Cardiac muscle cell (in vitro differentiated cells and primary cell): ENCODE results near the gene TOB2. TPM values are rescaled to one million over a fixed set of nuclear protein-coding genes. Genes with fewer than 3 reads are reported as not detected.

Experiments
- DNase-seq, 2 donors: peaks; one replicate each; pipeline versions ENCODE4 v3.0.0 to v3.0.0-alpha.2; 2010 to 2017; ENCODE audit warnings: low read depth in 1 of 2, low spot score in 1 of 2
- H3K27ac ChIP-seq: fragments of 200-600 bp; sonication (generic); 2 replicates; pipeline ENCODE4 v1.5.1; 2016
- H3K27me3 ChIP-seq: fragments of 200-600 bp; sonication (generic); 2 replicates; pipeline ENCODE4 v1.6.0; 2016; ENCODE audit warnings: control low read depth
- H3K36me3 ChIP-seq: fragments of 200-600 bp; sonication (generic); 2 replicates; pipeline ENCODE4 v1.5.1; 2016; ENCODE audit warnings: control low read depth
- H3K4me1 ChIP-seq: fragments of 200-600 bp; sonication (generic); 2 replicates; pipeline ENCODE4 v1.8.1; 2017; ENCODE audit warnings: low read depth, mild to moderate bottlenecking, mixed run types
- H3K4me3 ChIP-seq: fragments of 200-600 bp; sonication (generic); 2 replicates; pipeline ENCODE4 v1.5.1; 2016; ENCODE audit warnings: mild to moderate bottlenecking
- H3K9me3 ChIP-seq: fragments of 200-600 bp; sonication (generic); 2 replicates; pipeline ENCODE4 v1.5.1; 2017; ENCODE audit warnings: low read depth, mild to moderate bottlenecking, control low read depth
- polyA plus RNA-seq: library from polyadenylated mRNA; unstranded; fragments of >200 nt; fragmentation: Nextera tagmentation; extraction: Ambion mirVana; gene quantifications from 2 replicates; pipeline ENCODE4 v1.2.1, GENCODE V29; 2016
- total RNA-seq: library from RNA; depleted of rRNA; stranded (reverse); fragments of >200 nt; gene quantifications from 2 replicates; pipeline ENCODE4 v1.2.3, GENCODE V29; 2016
- TF ChIP-seq, protein P1 (sequence below): IDR thresholded peaks from 2 replicates; pipeline ENCODE4 v1.5.1; 2012; ENCODE audit warnings: low read depth, mild to moderate bottlenecking, low read length

TOB2 gene
- total and polyA plus RNA-seq, 2 experiments from 2014 or later = 35.5 to 42.4 TPM

DNA sequence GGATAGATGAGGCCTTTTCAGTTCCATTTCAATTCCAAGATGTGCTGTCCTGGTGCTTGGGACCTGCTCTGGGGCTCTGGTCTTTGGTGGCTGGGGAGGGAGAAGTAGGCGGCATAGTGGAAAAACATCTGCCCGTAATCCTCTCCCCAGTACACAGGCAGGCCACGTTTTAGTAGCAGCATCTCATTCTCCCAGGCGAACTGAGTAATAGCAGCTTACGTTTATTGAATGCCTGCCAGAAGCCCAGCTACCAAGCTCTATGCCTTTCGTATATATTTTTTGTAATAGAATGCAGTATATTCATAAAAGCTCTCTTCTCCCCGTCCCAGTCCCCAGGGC lies 33.8 kb upstream of the TOB2 start:
- DNase-seq = no peak
- Histone ChIP-seq H3K27me3 (no peaks in the 10 kb centered on the region), H3K4me3 (no peak overlapping the region), H3K27ac (peak overlapping the region; percentile 14), H3K36me3 (no peaks in the 10 kb centered on the region), H3K9me3 (no peaks in the 10 kb centered on the region), H3K4me1 (peaks cover 8% of the 10 kb centered on the region)
- TF ChIP-seq, protein P1, sequence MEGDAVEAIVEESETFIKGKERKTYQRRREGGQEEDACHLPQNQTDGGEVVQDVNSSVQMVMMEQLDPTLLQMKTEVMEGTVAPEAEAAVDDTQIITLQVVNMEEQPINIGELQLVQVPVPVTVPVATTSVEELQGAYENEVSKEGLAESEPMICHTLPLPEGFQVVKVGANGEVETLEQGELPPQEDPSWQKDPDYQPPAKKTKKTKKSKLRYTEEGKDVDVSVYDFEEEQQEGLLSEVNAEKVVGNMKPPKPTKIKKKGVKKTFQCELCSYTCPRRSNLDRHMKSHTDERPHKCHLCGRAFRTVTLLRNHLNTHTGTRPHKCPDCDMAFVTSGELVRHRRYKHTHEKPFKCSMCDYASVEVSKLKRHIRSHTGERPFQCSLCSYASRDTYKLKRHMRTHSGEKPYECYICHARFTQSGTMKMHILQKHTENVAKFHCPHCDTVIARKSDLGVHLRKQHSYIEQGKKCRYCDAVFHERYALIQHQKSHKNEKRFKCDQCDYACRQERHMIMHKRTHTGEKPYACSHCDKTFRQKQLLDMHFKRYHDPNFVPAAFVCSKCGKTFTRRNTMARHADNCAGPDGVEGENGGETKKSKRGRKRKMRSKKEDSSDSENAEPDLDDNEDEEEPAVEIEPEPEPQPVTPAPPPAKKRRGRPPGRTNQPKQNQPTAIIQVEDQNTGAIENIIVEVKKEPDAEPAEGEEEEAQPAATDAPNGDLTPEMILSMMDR = no peak

DNA sequence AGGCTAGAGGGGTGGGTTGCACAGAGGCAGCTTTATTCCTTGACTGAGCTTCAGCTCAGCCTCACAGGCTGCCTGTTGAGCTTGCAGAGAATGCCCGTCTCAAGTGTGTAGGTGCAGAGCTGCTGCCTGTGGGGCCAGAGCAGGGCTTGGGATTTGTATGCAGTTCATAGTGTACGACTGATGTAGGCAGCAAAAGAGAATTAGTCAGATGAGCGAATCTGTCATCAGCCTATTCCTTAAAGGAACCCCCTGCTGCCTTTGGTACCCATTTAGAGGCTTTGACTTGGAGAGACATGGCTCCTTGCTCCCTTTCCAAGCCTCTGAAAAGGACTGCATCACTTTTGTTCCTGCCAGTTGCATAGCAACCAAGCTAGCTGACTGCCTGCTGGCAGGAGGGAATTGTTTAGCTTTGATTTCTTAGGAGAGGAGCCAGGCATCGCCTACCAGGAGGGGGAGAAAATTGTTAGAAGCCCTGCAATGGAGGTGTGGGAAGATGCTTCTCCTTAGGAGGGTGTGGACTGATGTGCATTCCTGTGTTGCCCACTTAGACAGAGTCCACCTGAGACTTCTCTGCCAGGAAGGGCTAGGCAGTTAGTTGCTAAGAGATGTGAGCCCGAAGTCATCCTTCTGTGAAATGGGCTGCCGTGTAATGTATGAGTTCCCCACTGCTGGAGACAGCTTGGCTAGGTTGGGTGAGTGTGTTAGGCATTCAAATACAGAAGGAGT lies 33.2 kb upstream of the TOB2 start:
- Histone ChIP-seq H3K4me1 (peaks cover 8% of the 10 kb centered on the region), H3K9me3 (no peaks in the 10 kb centered on the region), H3K4me3 (no peak overlapping the region), H3K27me3 (no peaks in the 10 kb centered on the region), H3K36me3 (no peaks in the 10 kb centered on the region), H3K27ac (peak overlapping the region; percentile 0)
- TF ChIP-seq, protein P1 = no peak
- peak in 1 of 2 donors; percentile 38 for DNase-seq

DNA sequence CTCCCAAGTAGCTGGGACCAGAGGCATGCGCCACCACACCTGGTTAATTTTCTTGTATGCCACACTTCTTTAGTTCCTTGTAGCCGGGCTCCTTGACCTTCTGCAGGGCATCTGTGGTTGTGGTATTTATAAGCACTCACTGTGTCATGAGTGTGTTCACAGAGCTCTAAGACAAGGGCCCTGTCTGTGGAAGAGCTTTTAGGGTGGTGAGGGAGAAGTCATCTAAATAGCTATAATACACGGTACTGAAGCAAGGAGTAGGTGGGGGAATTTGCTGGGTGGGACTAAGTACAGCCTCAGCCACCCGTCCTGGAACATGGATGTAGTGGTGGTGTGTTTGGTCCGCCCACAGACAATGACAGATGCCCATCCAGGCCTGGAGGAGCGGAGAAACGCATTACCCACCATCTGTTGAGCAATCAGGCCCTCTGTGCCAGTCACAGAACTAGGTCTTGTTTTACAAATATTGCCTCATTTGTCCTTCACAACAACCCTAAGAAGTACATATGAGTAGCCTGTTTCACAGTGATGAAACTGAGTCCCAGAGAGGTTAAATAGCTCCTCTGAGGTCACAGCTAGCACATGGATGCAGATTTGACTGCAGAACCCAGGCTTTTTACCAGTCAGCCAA lies 32.4 kb upstream of the TOB2 start:
- H3K36me3 ChIP-seq = no peaks in the 10 kb centered on the region
- TF ChIP-seq, protein P1 = no peak
- peak in 1 of 2 donors; percentile 39 for DNase-seq
- no peaks in the 10 kb centered on the region for H3K27me3 ChIP-seq
- no peaks in the 10 kb centered on the region for H3K9me3 ChIP-seq
- H3K4me3 ChIP-seq = no peak overlapping the region
- peak overlapping the region; percentile 0 for H3K27ac ChIP-seq
- H3K4me1 ChIP-seq = peaks cover 8% of the 10 kb centered on the region

DNA sequence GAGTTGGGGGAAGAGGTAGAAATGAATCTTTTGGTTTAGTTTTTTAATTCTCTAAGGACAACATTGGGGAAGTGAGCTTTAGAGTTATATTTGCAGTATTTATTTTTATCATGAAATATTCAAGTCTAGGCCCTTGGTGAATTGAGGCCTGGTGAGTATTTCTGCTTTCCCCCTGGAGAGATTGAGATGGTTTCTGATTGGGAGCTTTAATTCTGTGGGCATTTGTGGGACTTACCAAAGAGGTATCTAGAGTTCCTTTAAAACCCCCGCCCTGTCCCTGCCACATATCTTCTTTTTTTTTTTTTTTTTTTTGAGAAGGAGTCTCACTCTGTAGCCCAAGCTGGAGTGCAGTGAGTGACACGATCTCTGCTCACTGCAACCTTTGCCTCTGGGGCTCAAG lies 31.9 kb upstream of the TOB2 start:
- Histone ChIP-seq H3K36me3 (no peaks in the 10 kb centered on the region), H3K4me3 (no peak overlapping the region), H3K27ac (no peak overlapping the region), H3K4me1 (peaks cover 8% of the 10 kb centered on the region), H3K9me3 (no peaks in the 10 kb centered on the region), H3K27me3 (no peaks in the 10 kb centered on the region)
- DNase-seq = no peak
- TF ChIP-seq, protein P1 = no peak

DNA sequence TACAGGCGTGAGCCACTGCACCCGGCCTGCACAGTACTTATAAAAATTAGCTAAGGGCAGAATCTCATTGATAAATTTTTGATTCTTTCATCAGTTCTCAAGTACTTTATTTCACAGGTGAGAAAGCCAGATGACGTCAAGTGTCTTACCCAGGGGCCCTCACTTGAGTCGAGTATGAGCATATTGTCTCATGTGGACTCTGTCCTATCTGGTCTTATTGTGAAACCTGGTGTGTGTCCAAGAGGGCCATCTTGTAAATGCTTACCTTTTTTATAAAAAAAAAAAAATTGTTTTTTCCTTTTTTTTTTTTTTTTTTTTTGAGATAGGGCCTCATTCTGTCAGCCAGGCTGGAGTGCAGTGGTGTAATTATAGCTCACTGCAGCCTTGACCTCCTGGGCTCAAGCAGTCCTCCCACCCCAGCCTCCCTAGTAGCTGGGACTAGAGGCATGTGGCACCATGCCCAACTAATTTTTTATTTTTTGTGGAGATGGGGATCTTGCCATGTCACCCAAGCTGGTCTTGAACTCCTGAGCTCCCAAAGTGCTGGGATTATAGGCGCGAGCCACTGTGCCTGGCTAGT lies 28.4 kb upstream of the TOB2 start:
- DNase-seq = no peak
- Histone ChIP-seq H3K36me3 (no peaks in the 10 kb centered on the region), H3K9me3 (no peaks in the 10 kb centered on the region), H3K4me3 (no peak overlapping the region), H3K27me3 (no peaks in the 10 kb centered on the region), H3K27ac (no peak overlapping the region), H3K4me1 (peaks cover 3% of the 10 kb centered on the region)
- TF ChIP-seq, protein P1 = no peak
